Hindlimb muscle (tissue), 1 donor: ENCODE measurements around the gene RNF41. TPM values are rescaled to one million over a fixed set of nuclear protein-coding genes. Genes with fewer than 3 reads are reported as not detected.
"Not testable (repeated sequence)": the region's sequence is repeated elsewhere in the genome, so short reads cannot be mapped to it uniquely, and the experiment has no call there.

Experiments used
- DNase-seq: peaks from one replicate; pipeline ENCODE4 v3.0.0-alpha.2; 2013
- polyA plus RNA-seq: library from polyadenylated mRNA; unstranded; fragments of 120-200 nt; gene quantifications from one replicate; pipeline ENCODE4 v1.2.1, GENCODE V29; 2013; ENCODE audit not compliant: insufficient read length

RNF41 gene
- polyA plus RNA-seq, 1 donor, result 45.6 TPM

GRCh38 chr12:56164345-56164729 lies 57.4 kb downstream of the RNF41 start:
- no peak for DNase-seq

- DNase-seq, result no peak
Measured at GRCh38 chr12:56163533-56164344, 58.0 kb downstream of the RNF41 start.

GRCh38 chr12:56162468-56163290 lies 59.0 kb downstream of the RNF41 start:
- DNase-seq, result no peak

GRCh38 chr12:56161690-56162351 lies 59.9 kb downstream of the RNF41 start:
- DNase-seq, result no peak

GRCh38 chr12:56160894-56161689 lies 60.6 kb downstream of the RNF41 start:
- DNase-seq, result no peak

- DNase-seq, result no peak
Measured at GRCh38 chr12:56160193-56160763, 61.4 kb downstream of the RNF41 start.

- DNase-seq, result no peak
Measured at GRCh38 chr12:56159482-56160192, 62.1 kb downstream of the RNF41 start.

GRCh38 chr12:56158926-56159461 lies 62.7 kb downstream of the RNF41 start:
- peak; percentile 48 for DNase-seq

GRCh38 chr12:56158029-56158925 lies 63.4 kb downstream of the RNF41 start, which contains the start of gene MYL6:
Gene MYL6 (plus strand): TSS chr12:56158359. CDS start chr12:56158402, 43 bp downstream.
- peak; percentile 97 for DNase-seq

GRCh38 chr12:56157201-56158028 lies 64.3 kb downstream of the RNF41 start:
- DNase-seq, result peak; percentile 88

GRCh38 chr12:56156464-56157200 lies 65.1 kb downstream of the RNF41 start:
- DNase-seq, result not testable (repeated sequence)

GRCh38 chr12:56155256-56155845 lies 66.4 kb downstream of the RNF41 start:
- no peak for DNase-seq

GRCh38 chr12:56154818-56155217 lies 66.9 kb downstream of the RNF41 start:
- no peak for DNase-seq

GRCh38 chr12:56154246-56154771 lies 67.4 kb downstream of the RNF41 start:
- no peak for DNase-seq

GRCh38 chr12:56153678-56154065 lies 68.0 kb downstream of the RNF41 start:
- no peak for DNase-seq

GRCh38 chr12:56152756-56153677 lies 68.7 kb downstream of the RNF41 start:
- DNase-seq, result no peak
